ENCODE measurements around the gene CHN2. TPM values are rescaled to one million over a fixed set of nuclear protein-coding genes. Genes with fewer than 3 reads are reported as not detected.

Gene CHN2
- total RNA-seq, 6 donors from 2014 or later: 6.2 to 13.7 (median 11.2) TPM

DNA sequence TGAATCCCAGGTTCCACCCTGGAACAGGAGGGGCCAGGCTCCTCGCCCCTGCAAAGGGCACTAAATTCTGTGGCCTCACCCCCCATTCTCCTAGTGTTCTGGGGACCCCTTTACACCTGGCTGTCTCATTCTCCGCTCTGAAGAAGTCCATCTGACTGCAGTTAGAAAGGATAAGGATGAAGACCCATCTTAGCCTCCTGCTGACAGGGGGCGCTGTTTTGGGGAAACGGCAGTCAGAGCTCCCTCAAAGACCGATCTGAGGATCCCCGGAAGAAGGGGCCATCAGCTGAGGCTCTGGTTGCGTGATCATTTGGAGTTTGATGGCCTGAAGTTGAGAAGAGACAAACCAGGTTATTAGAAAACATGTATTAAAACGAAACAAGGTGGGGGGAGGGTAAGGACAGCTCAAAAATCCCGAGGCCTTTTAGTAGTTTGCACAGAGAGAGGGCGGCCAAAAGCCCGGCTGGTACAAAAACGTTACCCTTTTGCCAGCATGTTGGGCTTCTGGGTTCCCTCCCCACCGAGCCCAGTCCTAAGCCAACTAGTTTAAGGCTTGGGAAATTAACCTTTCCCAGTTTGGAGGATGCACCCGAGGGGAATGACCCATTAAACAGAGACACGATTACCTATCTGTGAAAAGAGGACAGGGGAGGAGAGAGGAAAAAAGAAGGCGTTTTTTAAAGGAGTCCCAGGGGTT is 102.8 kb downstream of the CHN2 start:
- H3K4me1 ChIP-seq: no peaks in the 10 kb centered on the region
- H3K36me3 ChIP-seq: no peaks in the 10 kb centered on the region
- H3K27me3 ChIP-seq: no peaks in the 10 kb centered on the region
- H3K4me3 ChIP-seq: no peak overlapping the region
- ATAC-seq (ENCODE audit: low FRiP score in 2 of 2) (no peak), DNase-seq (no peak)
- H3K27ac ChIP-seq: no peak overlapping the region
- WGBS, 2 donors: 80 to 87% methylated on average over 16 of the region's 16 CpGs
- no peaks in the 10 kb centered on the region for H3K9me3 ChIP-seq
- TF ChIP-seq POLR2A (IDR thresholded peaks at IDR 0.05): no peak
- TF ChIP-seq, protein P1, sequence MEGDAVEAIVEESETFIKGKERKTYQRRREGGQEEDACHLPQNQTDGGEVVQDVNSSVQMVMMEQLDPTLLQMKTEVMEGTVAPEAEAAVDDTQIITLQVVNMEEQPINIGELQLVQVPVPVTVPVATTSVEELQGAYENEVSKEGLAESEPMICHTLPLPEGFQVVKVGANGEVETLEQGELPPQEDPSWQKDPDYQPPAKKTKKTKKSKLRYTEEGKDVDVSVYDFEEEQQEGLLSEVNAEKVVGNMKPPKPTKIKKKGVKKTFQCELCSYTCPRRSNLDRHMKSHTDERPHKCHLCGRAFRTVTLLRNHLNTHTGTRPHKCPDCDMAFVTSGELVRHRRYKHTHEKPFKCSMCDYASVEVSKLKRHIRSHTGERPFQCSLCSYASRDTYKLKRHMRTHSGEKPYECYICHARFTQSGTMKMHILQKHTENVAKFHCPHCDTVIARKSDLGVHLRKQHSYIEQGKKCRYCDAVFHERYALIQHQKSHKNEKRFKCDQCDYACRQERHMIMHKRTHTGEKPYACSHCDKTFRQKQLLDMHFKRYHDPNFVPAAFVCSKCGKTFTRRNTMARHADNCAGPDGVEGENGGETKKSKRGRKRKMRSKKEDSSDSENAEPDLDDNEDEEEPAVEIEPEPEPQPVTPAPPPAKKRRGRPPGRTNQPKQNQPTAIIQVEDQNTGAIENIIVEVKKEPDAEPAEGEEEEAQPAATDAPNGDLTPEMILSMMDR (IDR thresholded peaks at IDR 0.05): no peak
- TF ChIP-seq EP300 (IDR thresholded peaks at IDR 0.05): no peak
- TF ChIP-seq POLR2AphosphoS5 (IDR thresholded peaks at IDR 0.05): no peak

DNA sequence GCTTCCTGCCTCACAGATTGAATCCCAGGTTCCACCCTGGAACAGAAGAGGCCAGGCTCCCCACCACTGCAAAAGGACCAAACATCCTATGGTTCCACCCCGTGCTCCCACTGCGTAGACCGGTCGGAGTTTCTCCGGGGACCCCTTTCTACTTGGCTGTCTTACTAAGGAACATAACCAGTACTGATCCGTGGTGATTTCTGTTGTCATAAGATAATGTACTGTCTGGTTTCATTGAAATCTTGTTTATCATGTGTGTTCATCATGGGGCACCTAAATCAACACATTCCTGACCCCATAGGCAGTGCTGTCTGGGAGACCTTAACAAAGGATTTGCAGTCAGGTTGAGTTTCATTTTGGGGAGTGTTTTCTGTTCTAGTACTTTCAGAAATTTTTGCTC is 104.5 kb downstream of the CHN2 start:
- WGBS, 2 donors: 84 to 92% methylated on average over 6 of the region's 6 CpGs
- DNase-seq: no peak
- Histone ChIP-seq H3K27me3 (no peaks in the 10 kb centered on the region), H3K9me3 (no peaks in the 10 kb centered on the region), H3K36me3 (no peaks in the 10 kb centered on the region), H3K4me1 (no peaks in the 10 kb centered on the region), H3K27ac (no peak overlapping the region), H3K4me3 (no peak overlapping the region)
- no peak for ATAC-seq (ENCODE audit: low FRiP score in 2 of 2)
- TF ChIP-seq POLR2A (IDR thresholded peaks at IDR 0.05) (no peak), POLR2AphosphoS5 (IDR thresholded peaks at IDR 0.05) (no peak), EP300 (IDR thresholded peaks at IDR 0.05) (no peak)
- TF ChIP-seq, protein P1 (IDR thresholded peaks at IDR 0.05): no peak

DNA sequence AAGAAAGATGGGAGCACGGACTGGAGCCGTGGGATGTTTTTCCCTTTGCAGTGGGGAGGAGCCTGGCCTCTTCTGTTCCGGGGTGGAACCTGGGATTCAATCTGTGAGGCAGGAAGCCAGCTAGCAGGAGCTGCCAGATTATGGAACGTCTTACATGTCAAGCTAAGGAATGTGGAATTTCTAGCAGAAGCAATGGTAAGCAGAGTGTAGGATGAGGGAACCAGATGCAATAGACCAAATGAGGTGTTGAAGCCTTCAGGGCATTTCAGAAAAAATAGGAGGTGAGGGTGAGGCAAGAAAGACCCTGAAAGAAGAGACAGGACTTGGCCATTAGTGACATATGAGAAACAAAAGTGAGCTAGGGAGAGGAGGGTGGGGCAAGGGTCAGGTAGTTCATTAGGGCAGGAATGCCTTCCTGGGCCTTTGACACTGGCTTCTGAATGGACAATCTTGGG is 105.5 kb downstream of the CHN2 start:
- H3K27ac ChIP-seq: no peak overlapping the region
- DNase-seq (no peak), ATAC-seq (ENCODE audit: low FRiP score in 2 of 2) (no peak)
- no peaks in the 10 kb centered on the region for H3K36me3 ChIP-seq
- H3K4me1 ChIP-seq: no peaks in the 10 kb centered on the region
- 60 to 64% methylated on average over 4 of the region's 4 CpGs for WGBS, 2 donors
- H3K9me3 ChIP-seq: no peaks in the 10 kb centered on the region
- H3K27me3 ChIP-seq: no peaks in the 10 kb centered on the region
- H3K4me3 ChIP-seq: no peak overlapping the region
- TF ChIP-seq, protein P1 (IDR thresholded peaks at IDR 0.05): no peak
- no peak for TF ChIP-seq POLR2A (IDR thresholded peaks at IDR 0.05)
- no peak for TF ChIP-seq EP300 (IDR thresholded peaks at IDR 0.05)
- TF ChIP-seq POLR2AphosphoS5 (IDR thresholded peaks at IDR 0.05): no peak

DNA sequence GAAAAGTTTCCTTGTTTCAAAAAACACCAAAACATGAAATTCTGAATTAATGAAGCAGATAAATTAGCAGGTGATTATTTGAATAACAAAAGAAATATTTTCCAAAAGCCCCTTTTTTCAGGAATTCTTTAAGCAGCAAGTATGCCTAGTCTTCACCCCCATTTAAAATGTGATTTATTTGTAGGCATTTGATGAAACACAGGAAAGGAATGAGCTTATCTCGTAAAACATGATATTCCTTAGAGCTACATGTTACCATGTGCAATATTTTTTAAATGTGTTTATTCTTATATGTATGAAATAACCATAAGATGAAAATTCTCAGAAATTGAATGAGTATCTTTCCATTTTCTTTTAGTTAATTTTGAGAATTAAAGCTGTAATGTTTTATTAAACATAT is 106.1 kb downstream of the CHN2 start:
- H3K27me3 ChIP-seq: no peaks in the 10 kb centered on the region
- no peak overlapping the region for H3K4me3 ChIP-seq
- ATAC-seq (ENCODE audit: low FRiP score in 2 of 2) (no peak), DNase-seq (no peak)
- H3K9me3 ChIP-seq: no peaks in the 10 kb centered on the region
- H3K4me1 ChIP-seq: no peaks in the 10 kb centered on the region
- WGBS, 2 donors: 76% methylated on average over 1 of the region's 1 CpG
- TF ChIP-seq EP300 (IDR thresholded peaks at IDR 0.05) (no peak), POLR2AphosphoS5 (IDR thresholded peaks at IDR 0.05) (no peak), POLR2A (IDR thresholded peaks at IDR 0.05) (no peak)
- TF ChIP-seq, protein P1 (IDR thresholded peaks at IDR 0.05): no peak
- no peak overlapping the region for H3K27ac ChIP-seq
- no peaks in the 10 kb centered on the region for H3K36me3 ChIP-seq

Measured in upper lobe of left lung (tissue), 6 donors.